Neural cell (in vitro differentiated cells): ENCODE measurements around the gene COLGALT1.

Experiments
- EP300 ChIP-seq: fragments of 450-650 bp; conservative IDR thresholded peaks from 2 replicates; pipeline ENCODE4 v1.6.1; 2014; ENCODE audit warnings: antibody characterized with exemption, mild to moderate bottlenecking, moderate library complexity; ENCODE audit not compliant: poor library complexity, severe bottlenecking
- EZH2 ChIP-seq: fragments of 200-600, 300-800 bp; shearing (Covaris generic), sonication (generic); IDR thresholded peaks from 2 replicates; pipeline ENCODE4 v1.6.1; 2014; ENCODE audit warnings: antibody characterized with exemption, low read length, borderline replicate concordance, mild to moderate bottlenecking; ENCODE audit not compliant: insufficient read depth, poor library complexity, severe bottlenecking
- POLR2AphosphoS5 ChIP-seq: IDR thresholded peaks from 2 replicates; pipeline ENCODE4 v1.6.1; 2012
- RAD21 ChIP-seq: fragments of 450-650 bp; conservative IDR thresholded peaks from 2 replicates; pipeline ENCODE4 v1.6.1; 2014; ENCODE audit warnings: antibody characterized with exemption, mild to moderate bottlenecking, moderate library complexity
- SMC3 ChIP-seq: fragments of 450-650 bp; conservative IDR thresholded peaks from 2 replicates; pipeline ENCODE4 v1.6.1; 2014; ENCODE audit warnings: antibody characterized with exemption, mild to moderate bottlenecking, moderate library complexity; ENCODE audit not compliant: poor library complexity
- TAF1 ChIP-seq: IDR thresholded peaks from 2 replicates; pipeline ENCODE4 v1.6.1; 2012; ENCODE audit warnings: low read depth
- TF ChIP-seq, protein P1 (sequence below): fragments of 450-650 bp; IDR thresholded peaks from 2 replicates; pipeline ENCODE4 v1.5.1; 2014; ENCODE audit warnings: antibody characterized with exemption, mild to moderate bottlenecking, moderate library complexity; ENCODE audit not compliant: poor library complexity, severe bottlenecking
- TF ChIP-seq, protein P2 (sequence below): IDR thresholded peaks from 2 replicates; pipeline ENCODE4 v1.6.1; 2012; ENCODE audit warnings: borderline replicate concordance

DNA sequence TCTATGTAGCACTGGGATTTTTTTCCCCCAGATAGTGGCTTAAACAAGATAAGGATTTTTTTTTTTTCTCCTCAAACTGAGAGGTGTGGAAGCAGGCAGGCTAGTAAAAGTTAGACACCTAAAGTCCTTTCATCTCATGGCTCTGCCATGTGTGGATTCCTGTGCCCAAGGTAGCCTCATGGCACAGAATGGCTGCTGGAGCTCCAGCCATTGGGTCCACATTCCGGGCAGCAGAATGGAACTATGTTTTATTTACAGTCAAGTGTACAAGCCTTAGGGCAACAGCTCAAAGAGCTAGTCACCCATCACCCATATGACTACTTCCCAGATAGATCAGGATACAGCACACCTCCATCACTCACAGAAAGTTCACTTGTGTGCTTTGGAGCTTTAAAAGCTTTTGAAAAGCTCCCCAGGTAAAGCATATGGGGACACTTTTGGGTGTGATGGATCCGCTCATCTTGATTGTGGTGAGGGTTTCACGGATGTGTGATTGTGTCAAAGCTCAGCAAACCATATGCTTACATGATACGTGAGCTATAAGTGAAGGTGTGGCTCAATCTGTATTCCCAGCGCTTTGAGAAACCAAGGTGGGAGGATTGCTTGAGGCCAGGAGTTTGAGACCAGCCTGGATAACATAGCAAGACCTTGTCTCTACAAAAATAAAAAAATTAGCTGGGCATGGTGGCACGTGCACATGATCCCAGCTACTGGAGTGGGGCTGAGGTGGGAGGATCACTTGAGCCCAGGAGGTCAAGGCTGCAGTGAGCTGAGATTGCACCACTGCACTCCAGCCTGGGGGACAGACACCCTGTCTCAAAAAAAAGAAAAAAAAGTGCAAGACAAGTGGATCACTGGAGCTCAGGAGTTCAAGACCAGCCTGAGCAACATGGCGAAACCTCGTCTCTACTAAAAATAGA, 25.9 kb upstream of the COLGALT1 start:
- TF ChIP-seq EP300 (no peak), EZH2 (no peak), POLR2AphosphoS5 (no peak), RAD21 (no peak), TAF1 (no peak), SMC3 (no peak)
- TF ChIP-seq, protein P1, sequence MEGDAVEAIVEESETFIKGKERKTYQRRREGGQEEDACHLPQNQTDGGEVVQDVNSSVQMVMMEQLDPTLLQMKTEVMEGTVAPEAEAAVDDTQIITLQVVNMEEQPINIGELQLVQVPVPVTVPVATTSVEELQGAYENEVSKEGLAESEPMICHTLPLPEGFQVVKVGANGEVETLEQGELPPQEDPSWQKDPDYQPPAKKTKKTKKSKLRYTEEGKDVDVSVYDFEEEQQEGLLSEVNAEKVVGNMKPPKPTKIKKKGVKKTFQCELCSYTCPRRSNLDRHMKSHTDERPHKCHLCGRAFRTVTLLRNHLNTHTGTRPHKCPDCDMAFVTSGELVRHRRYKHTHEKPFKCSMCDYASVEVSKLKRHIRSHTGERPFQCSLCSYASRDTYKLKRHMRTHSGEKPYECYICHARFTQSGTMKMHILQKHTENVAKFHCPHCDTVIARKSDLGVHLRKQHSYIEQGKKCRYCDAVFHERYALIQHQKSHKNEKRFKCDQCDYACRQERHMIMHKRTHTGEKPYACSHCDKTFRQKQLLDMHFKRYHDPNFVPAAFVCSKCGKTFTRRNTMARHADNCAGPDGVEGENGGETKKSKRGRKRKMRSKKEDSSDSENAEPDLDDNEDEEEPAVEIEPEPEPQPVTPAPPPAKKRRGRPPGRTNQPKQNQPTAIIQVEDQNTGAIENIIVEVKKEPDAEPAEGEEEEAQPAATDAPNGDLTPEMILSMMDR: no peak
- TF ChIP-seq, protein P2, sequence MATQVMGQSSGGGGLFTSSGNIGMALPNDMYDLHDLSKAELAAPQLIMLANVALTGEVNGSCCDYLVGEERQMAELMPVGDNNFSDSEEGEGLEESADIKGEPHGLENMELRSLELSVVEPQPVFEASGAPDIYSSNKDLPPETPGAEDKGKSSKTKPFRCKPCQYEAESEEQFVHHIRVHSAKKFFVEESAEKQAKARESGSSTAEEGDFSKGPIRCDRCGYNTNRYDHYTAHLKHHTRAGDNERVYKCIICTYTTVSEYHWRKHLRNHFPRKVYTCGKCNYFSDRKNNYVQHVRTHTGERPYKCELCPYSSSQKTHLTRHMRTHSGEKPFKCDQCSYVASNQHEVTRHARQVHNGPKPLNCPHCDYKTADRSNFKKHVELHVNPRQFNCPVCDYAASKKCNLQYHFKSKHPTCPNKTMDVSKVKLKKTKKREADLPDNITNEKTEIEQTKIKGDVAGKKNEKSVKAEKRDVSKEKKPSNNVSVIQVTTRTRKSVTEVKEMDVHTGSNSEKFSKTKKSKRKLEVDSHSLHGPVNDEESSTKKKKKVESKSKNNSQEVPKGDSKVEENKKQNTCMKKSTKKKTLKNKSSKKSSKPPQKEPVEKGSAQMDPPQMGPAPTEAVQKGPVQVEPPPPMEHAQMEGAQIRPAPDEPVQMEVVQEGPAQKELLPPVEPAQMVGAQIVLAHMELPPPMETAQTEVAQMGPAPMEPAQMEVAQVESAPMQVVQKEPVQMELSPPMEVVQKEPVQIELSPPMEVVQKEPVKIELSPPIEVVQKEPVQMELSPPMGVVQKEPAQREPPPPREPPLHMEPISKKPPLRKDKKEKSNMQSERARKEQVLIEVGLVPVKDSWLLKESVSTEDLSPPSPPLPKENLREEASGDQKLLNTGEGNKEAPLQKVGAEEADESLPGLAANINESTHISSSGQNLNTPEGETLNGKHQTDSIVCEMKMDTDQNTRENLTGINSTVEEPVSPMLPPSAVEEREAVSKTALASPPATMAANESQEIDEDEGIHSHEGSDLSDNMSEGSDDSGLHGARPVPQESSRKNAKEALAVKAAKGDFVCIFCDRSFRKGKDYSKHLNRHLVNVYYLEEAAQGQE: no peak
